EH (cell line): Measurements from ENCODE around the gene FAM117A.
A peak's percentile ranks its signal among the peaks of the same experiment; 100 is the strongest.
"Not testable (repeated sequence)": the region's sequence is repeated elsewhere in the genome, so short reads cannot be mapped to it uniquely, and the experiment has no call there.

Source experiments
- DNase-seq: peaks from one replicate; pipeline ENCODE4 v3.0.0-alpha.2; 2015; ENCODE audit warnings: low read depth

FAM117A gene

DNA sequence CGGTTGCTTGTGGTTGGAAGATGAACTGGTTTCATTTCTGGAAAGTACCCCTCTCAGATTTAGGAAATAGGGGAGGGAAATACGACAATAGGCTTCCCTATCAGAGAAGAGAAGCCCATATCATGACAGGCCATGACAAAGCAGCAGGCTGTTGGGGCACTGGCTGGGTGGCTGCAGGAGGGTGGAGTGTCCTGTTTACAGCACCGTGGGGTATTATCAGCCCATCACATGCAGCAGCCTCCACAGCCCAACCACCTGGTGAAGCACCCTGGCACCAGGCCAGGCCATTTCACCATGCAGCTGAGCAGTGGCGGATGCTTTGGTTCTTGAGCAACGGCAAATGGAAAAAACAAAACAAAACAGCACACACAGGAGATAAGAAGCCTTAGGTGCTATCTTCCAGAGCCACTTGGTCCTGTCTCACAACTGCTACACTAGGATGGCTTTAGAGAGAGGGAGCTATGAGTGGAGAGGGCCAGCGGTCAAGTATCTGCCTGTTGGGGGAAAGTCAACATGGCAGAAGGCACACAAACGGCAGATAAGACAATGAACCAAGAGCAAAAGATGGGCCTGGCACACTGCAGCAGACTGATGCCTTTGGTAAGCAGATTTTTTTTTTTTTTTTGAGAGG lies 24.2 kb downstream of the FAM117A start:
- DNase-seq, result no peak

GRCh38 chr17:49738456-49739163 lies 25.3 kb downstream of the FAM117A start:
- no peak for DNase-seq

- DNase-seq, result no peak
Measured at GRCh38 chr17:49734515-49735490, 29.1 kb downstream of the FAM117A start.

DNA sequence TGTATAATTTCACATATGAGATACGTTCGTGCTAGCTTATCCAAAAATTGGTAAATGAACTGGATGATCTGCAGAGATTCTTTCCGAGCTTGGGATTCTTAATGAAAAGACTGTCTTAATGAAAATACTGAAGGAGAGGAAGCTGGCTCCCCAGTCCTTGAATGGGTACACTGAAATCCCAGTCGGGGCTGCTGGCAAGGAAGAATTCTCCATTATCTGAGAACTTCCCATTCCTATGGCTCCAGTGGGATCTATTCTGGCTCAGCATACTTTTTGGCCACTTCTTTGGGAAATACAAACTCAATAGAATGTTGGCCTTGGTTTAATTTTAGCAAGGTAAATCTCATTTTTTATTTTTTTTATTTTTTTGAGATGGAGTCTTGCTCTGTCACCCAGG lies 32.5 kb downstream of the FAM117A start:
- no peak for DNase-seq

DNA sequence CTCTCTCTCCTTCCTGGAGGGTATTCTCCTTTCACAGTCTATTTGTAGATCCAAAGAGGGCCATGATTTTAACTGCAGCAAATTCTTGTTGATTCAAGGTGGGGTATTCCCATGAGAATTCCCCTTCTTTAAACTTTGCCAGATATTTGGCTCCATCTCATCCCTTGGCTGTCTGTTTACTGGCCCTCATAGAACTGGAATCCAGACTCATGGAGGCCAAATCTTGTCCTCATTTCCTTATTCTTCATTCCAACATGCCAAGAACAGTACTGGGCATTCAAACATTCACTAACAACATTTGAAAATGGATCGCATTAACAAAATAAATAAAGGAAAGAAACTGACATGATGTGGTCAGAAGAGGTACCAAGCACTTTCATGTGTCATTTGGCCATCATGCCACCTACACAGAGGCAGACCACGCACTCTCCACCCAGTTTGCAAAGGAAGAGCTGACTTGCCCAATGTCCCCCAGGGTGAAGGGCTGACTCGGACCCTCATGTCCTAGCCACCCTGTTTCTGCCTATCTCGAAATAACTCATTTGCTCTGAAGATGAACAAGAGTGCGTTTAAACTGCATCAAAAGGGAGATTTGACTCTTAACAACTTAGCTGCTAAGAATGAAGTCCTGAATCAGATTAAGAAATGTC lies 33.0 kb downstream of the FAM117A start:
- no peak for DNase-seq

DNA sequence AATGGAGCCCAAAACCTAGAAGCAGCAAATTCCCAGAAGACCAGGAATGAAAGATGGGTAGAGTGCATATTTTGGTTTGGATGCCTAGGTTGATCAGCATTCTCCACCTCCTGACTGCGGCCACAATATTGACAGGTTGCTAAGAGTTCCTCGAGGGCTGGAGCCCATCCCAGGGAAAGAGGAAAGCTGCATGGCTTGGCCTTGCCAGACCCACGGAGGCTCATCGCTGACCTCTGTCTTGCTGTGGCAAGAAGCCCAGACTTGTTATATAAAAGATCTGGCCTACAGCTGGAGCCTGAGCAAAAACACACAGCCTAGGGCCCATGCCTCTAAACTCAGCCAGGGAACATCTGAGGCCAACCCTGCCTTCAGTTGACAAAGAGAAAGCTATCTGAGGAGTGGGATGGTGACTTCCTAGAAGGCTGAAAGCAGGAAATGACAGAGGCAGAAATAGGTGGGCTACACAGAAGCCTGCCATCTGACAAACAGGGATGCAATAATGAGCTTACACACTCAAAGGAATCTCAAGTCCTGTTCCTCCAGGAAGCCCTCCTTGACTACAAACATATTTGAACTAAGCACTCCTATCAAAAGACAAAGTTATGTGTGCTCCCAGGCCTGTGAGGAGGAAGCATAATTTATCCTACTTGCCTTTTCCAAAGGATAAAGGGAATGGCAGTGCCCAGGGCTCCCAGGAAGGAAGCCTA lies 33.7 kb downstream of the FAM117A start:
- peak; percentile 76 for DNase-seq

DNA sequence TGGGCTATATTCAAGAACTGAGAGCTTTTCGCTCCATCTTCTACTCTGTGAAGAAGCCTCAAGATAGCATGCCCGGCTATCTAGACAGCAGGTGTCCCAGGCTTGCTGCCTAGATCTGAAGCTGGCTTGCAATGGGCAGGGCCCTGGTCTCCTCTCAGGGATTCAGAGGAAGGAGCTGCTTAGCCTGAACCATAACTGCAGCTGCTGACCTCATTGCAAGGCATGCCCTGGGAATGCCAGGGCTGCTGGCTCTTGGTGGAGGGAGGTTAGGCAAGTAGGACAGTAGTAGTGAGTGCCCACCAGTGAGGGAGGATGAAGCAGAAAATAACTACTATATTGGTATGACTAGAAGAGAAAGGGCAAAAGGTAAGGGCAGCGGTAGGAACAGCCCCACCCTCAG lies 34.9 kb downstream of the FAM117A start:
- DNase-seq, result no peak

DNA sequence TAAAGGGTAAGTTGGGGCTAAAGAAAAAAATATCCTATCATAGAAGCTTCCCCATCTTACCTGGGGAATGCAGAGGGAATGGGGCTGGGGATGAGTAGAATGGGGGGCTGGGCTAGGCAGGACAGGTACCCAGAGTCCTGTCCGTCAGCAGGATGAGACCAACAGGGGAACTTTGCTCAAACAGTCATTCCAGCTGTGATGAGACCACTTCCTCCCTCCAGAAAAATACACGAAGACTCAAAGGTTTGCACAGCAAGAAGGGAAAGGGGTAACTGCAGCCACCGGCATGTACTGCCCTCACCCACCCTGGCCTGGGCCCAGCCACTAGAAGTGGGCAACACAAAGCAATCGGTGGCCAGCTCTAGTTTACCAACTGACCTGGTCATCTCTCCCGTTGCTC lies 35.5 kb downstream of the FAM117A start:
- no peak for DNase-seq

DNA sequence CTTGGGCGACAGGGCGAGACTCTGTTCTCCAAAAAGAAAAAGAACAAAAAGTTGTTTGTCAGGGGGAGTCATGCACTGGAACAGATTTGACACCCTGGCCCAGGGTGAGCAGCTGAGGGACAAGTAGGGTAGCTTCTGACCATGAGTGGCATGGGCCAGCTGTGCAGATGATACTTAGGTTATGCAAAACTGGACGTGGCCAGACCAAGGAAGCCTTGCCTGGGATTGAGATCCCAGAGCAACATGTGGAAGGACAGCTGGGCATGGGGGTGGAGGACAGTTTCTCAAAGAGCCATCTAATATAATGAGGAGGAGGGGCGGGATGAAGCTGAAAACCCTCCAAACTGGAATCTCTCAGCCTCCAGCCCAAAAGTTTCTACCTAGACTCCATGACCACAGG lies 36.6 kb downstream of the FAM117A start:
- DNase-seq, result no peak

- DNase-seq, result no peak
Measured at GRCh38 chr17:49725452-49726130, 38.3 kb downstream of the FAM117A start.

DNA sequence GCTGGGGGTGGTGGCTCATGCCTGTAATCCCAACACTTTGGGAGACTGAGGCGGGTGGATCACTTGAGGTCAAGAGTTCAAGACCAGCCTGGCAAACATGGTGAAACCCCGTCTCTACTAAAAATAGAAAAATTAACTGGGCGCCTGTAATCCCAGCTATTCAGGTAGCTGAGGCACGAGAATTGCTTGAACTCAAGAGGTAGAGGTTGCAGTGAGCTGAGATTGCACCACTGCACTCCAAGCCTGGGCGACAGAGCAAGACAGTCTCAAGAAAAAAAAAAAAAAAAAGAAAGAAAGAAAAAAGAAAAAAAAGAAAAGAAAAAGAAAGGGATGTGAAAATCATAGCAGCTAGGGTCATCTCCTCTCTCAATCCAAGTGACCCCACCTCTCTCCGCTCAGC lies 39.4 kb downstream of the FAM117A start:
- DNase-seq, result not testable (repeated sequence)

DNA sequence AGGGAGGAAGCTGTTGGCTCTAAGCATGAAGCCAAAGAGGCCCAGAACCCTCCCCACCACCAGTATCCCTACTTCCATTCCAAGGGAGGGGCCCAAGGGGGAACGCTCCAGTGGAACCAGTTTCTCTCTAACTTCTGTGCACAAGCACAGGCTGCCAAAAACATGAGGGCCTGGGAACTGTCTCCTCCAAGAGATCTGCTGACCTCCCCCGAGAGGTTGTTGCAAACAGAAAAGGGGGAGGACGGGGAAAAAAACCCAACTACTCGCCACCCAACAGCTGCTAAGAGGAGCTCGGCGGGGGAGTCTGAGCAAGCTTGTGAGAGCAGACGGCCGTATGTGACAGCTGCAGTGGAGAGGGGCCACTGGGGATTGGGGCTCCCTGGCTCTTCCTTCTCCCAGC lies 40.5 kb downstream of the FAM117A start:
- DNase-seq, result no peak

- DNase-seq, result no peak
Measured at GRCh38 chr17:49722066-49722465, 41.9 kb downstream of the FAM117A start.

DNA sequence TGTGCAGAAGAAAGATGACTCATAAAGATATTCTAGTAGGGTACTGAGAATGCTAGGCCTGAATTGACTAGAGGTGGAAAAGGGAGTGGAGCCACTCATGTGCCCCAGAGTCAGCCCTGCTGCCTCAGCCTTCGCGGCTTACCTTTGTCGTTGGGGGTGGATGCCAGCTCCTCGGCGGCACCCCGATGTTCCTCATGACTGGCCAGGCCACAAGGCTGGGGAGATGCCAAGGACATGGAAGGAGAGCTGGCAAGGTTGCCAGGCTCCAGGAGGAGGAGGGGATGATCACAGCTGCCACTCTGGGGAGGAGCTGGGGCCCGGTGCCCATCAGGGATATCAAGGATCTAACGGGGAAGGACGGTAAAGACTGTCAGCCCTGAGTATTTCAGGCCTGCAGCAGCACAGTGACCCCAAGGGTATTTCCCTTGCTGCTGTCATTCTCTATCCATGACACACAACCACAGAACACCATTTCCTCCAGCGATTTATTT lies 46.5 kb downstream of the FAM117A start:
- DNase-seq, result no peak

DNA sequence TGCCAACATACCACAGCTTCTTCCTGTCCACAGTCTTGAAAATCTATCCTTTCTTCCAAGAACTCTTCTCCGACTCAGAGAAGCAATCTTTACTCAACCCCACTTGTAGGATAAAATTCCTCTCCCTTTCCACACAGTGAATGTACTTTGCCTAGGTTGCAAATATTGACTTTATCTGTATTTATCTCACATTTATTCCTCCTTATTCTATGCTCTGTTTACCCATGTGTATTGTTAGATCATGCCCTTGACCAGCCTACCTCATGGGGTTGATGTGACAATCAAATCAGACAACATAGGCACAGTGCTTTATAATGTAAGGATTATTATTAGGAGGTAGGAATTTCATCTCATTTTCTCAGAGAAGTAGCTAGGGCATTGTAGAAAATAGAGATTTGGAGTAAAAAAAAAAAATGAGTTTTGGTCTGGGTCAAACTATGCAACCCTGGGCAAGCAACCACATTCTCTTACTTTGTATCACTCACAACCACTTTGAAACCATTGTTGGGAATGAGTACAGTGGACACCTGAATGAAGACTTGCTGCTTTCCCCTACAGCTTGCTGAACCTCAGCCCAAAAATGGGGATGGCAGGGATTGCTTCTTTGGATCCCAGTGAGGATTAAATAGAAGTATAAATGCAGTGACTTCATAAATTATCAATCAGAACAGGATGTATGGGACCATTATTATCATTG lies 47.1 kb downstream of the FAM117A start:
- no peak for DNase-seq

DNA sequence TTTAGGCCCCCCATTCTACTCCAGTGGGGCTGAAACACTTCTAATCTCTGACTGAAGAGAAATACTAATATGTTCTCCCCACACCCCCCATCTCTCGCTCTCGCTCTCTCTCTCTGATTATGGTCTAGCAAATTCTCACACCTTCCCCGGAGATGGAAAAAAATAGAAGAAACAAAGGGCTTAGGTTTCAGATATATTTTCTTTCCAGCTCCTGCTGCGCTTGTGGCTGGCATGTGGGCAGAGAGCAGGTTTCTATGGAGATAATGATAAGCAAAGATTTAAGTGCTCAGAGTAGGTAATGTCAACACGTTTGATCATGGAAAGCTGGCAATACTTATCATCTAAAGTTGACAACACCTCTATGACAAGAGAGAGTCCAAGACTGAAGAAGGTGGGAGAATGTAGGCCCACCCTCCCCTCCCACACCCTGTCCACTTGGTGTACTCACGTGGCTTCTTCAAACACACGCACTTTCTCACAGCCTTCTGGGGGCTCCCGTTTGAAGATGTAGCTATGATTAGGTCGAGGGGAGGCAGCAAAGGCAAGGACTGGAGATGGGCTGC lies 48.1 kb downstream of the FAM117A start:
- DNase-seq, result no peak

DNA sequence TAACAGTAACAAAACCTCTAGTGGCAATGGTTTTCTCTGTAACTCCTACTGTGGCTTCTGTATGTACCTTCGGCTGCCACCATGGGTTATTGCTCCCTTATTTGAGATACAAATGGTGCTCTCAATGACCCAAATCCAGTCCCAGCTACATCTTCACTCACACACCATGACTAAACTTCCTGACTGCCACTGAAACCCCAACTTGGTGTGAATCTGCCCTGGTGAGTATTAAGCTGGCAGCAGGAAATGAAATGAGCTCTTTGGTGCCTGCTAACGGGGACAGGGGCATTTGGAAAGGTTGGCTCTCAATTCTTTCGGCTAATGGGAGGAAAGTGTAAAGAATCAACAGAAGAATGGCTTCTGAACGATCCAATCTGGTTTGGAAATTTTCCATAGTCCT lies 48.7 kb downstream of the FAM117A start:
- DNase-seq, result no peak

GRCh38 chr17:49708515-49709183 lies 55.3 kb downstream of the FAM117A start:
- DNase-seq, result no peak
